ENCODE measurements around the gene MUC13.

MUC13 gene

GRCh38 chr3:124919756-124920155 lies 14.8 kb downstream of the MUC13 start:
- Histone ChIP-seq H3K36me3 (ENCODE audit: insufficient read depth, insufficient read length, low read length) (no peaks in the 10 kb centered on the region), H3K4me3 (ENCODE audit: insufficient read length, low read depth) (no peak overlapping the region), H3K9me3 (ENCODE audit: insufficient read depth, low read length) (no peaks in the 10 kb centered on the region), H3K27me3 (ENCODE audit: insufficient read depth, insufficient read length) (no peaks in the 10 kb centered on the region), H3K9ac (ENCODE audit: insufficient read length, low read depth) (no peak overlapping the region), H3K4me1 (ENCODE audit: insufficient read depth, insufficient read length) (no peaks in the 10 kb centered on the region)
- DNase-seq (ENCODE audit: low read depth, low spot score), result no peak
- no peak for TF ChIP-seq SUZ12 (IDR thresholded peaks at IDR 0.05; ENCODE audit: extremely low read depth, insufficient read depth, insufficient read length)
- TF ChIP-seq YY1 (IDR thresholded peaks at IDR 0.05; ENCODE audit: insufficient read depth, insufficient read length), result no peak

DNA sequence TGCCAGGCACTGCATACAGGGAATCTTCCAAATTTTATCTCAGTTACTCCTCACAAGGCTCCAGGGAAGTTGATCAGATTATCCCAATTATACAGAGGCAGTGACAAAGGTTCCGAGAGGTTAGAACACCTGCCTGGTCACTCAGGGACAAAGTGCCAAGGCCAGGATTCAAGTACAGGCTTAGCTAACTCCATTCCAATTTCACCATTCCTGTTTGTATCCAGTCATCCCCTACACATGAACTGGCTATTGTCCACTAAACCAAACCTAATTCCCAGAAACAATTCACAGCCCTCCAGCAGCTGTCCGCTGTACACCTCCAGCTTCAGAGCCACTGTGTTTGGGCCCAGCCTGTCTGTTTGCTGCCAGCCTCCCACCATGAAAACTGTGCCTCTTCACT lies 16.0 kb downstream of the MUC13 start:
- TF ChIP-seq YY1 (IDR thresholded peaks at IDR 0.05; ENCODE audit: insufficient read depth, insufficient read length) (no peak), SUZ12 (IDR thresholded peaks at IDR 0.05; ENCODE audit: extremely low read depth, insufficient read depth, insufficient read length) (no peak), ZNF274 (IDR thresholded peaks at IDR 0.05; ENCODE audit: low read depth, low read length) (no peak)
- no peaks in the 10 kb centered on the region for H3K27me3 ChIP-seq (ENCODE audit: insufficient read depth, insufficient read length)
- no peaks in the 10 kb centered on the region for H3K36me3 ChIP-seq (ENCODE audit: insufficient read depth, insufficient read length, low read length)
- no peak overlapping the region for H3K9ac ChIP-seq (ENCODE audit: insufficient read length, low read depth)
- H3K4me1 ChIP-seq (ENCODE audit: insufficient read depth, insufficient read length), result no peaks in the 10 kb centered on the region
- H3K4me3 ChIP-seq (ENCODE audit: insufficient read length, low read depth), result no peak overlapping the region
- no peaks in the 10 kb centered on the region for H3K9me3 ChIP-seq (ENCODE audit: insufficient read depth, low read length)
- DNase-seq (ENCODE audit: low read depth, low spot score), result no peak

GRCh38 chr3:124916837-124917409 lies 17.6 kb downstream of the MUC13 start:
- Histone ChIP-seq H3K36me3 (ENCODE audit: insufficient read depth, insufficient read length, low read length) (no peaks in the 10 kb centered on the region), H3K4me3 (ENCODE audit: insufficient read length, low read depth) (no peak overlapping the region), H3K27me3 (ENCODE audit: insufficient read depth, insufficient read length) (no peaks in the 10 kb centered on the region), H3K9ac (ENCODE audit: insufficient read length, low read depth) (no peak overlapping the region), H3K9me3 (ENCODE audit: insufficient read depth, low read length) (no peaks in the 10 kb centered on the region), H3K4me1 (ENCODE audit: insufficient read depth, insufficient read length) (no peaks in the 10 kb centered on the region)
- no peak for DNase-seq (ENCODE audit: low read depth, low spot score)
- no peak for TF ChIP-seq SUZ12 (IDR thresholded peaks at IDR 0.05; ENCODE audit: extremely low read depth, insufficient read depth, insufficient read length)
- TF ChIP-seq ZNF274 (IDR thresholded peaks at IDR 0.05; ENCODE audit: low read depth, low read length), result no peak
- no peak for TF ChIP-seq YY1 (IDR thresholded peaks at IDR 0.05; ENCODE audit: insufficient read depth, insufficient read length)

- no peaks in the 10 kb centered on the region for H3K4me1 ChIP-seq (ENCODE audit: insufficient read depth, insufficient read length)
- TF ChIP-seq YY1 (IDR thresholded peaks at IDR 0.05; ENCODE audit: insufficient read depth, insufficient read length) (no peak), SUZ12 (IDR thresholded peaks at IDR 0.05; ENCODE audit: extremely low read depth, insufficient read depth, insufficient read length) (no peak), ZNF274 (IDR thresholded peaks at IDR 0.05; ENCODE audit: low read depth, low read length) (no peak)
- no peak for DNase-seq (ENCODE audit: low read depth, low spot score)
- H3K9ac ChIP-seq (ENCODE audit: insufficient read length, low read depth), result no peak overlapping the region
- H3K9me3 ChIP-seq (ENCODE audit: insufficient read depth, low read length), result no peaks in the 10 kb centered on the region
- H3K36me3 ChIP-seq (ENCODE audit: insufficient read depth, insufficient read length, low read length), result no peaks in the 10 kb centered on the region
- no peaks in the 10 kb centered on the region for H3K27me3 ChIP-seq (ENCODE audit: insufficient read depth, insufficient read length)
- no peak overlapping the region for H3K4me3 ChIP-seq (ENCODE audit: insufficient read length, low read depth)
These were observed 19.3 kb downstream of the MUC13 start for GRCh38 chr3:124915254-124915653.

DNA sequence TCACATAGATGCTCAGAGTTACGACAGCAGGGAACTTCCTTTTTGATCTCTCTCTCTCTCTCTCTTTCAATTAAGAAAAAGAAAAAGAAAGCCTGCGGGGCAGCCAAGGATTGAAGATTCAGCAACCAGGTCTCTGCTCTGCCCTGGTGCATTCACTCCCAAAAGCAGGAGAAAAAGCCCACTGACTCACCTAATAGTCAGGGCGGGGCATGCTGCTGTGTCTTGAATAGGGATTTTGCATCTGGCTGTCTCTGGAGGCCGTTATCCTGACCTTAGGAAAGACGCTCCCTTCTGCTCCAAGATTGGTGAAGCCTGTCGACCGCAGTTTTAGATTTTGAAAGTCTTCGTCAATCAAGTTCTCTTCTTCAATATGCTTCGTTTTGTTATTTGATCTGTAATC lies 26.6 kb downstream of the MUC13 start:
- DNase-seq (ENCODE audit: low read depth, low spot score), result peak; percentile 47
- H3K9me3 ChIP-seq (ENCODE audit: insufficient read depth, low read length), result no peaks in the 10 kb centered on the region
- TF ChIP-seq YY1 (IDR thresholded peaks at IDR 0.05; ENCODE audit: insufficient read depth, insufficient read length), result no peak
- no peak for TF ChIP-seq ZNF274 (IDR thresholded peaks at IDR 0.05; ENCODE audit: low read depth, low read length)
- TF ChIP-seq SUZ12 (IDR thresholded peaks at IDR 0.05; ENCODE audit: extremely low read depth, insufficient read depth, insufficient read length), result no peak
- no peak overlapping the region for H3K9ac ChIP-seq (ENCODE audit: insufficient read length, low read depth)
- H3K4me3 ChIP-seq (ENCODE audit: insufficient read length, low read depth), result no peak overlapping the region
- no peaks in the 10 kb centered on the region for H3K4me1 ChIP-seq (ENCODE audit: insufficient read depth, insufficient read length)
- no peaks in the 10 kb centered on the region for H3K27me3 ChIP-seq (ENCODE audit: insufficient read depth, insufficient read length)
- no peaks in the 10 kb centered on the region for H3K36me3 ChIP-seq (ENCODE audit: insufficient read depth, insufficient read length, low read length)

DNA sequence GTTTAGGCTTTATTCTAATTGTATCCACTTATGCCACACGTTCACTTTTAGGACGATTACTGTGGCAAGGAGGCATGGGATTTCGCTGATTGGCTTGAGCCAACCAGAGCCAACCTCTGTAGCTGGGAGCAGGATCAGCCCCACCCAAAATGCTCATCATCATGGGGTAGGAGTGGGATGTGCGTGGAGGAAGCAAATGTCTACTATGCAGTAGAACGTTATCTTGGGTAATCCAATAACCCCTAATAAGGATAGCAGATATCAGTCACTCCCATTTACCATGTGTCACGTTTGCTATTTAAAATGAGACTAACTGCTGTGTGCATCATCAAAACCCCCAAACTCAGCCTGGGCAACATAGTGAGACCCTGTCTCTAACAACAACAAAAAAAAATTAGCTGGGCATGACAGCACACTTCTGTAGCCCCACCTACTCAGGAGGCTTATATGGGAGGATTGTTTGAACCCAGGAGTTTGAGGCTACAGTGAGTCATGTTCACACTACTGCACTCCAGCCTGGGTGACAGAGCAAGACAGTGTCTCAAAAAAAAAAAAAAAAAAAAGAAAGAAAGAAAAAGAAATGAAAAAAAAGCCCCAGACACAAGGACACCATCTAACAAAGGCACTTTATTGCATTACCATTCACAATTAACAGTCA lies 29.6 kb downstream of the MUC13 start:
- H3K27me3 ChIP-seq (ENCODE audit: insufficient read depth, insufficient read length), result no peaks in the 10 kb centered on the region
- DNase-seq (ENCODE audit: low read depth, low spot score), result no peak
- H3K4me3 ChIP-seq (ENCODE audit: insufficient read length, low read depth), result no peak overlapping the region
- no peaks in the 10 kb centered on the region for H3K4me1 ChIP-seq (ENCODE audit: insufficient read depth, insufficient read length)
- TF ChIP-seq ZNF274 (IDR thresholded peaks at IDR 0.05; ENCODE audit: low read depth, low read length), result no peak
- no peak for TF ChIP-seq SUZ12 (IDR thresholded peaks at IDR 0.05; ENCODE audit: extremely low read depth, insufficient read depth, insufficient read length)
- TF ChIP-seq YY1 (IDR thresholded peaks at IDR 0.05; ENCODE audit: insufficient read depth, insufficient read length), result no peak
- H3K9me3 ChIP-seq (ENCODE audit: insufficient read depth, low read length), result no peaks in the 10 kb centered on the region
- no peak overlapping the region for H3K9ac ChIP-seq (ENCODE audit: insufficient read length, low read depth)
- H3K36me3 ChIP-seq (ENCODE audit: insufficient read depth, insufficient read length, low read length), result no peaks in the 10 kb centered on the region

- no peak for TF ChIP-seq YY1 (IDR thresholded peaks at IDR 0.05; ENCODE audit: insufficient read depth, insufficient read length)
- no peak for TF ChIP-seq SUZ12 (IDR thresholded peaks at IDR 0.05; ENCODE audit: extremely low read depth, insufficient read depth, insufficient read length)
- TF ChIP-seq ZNF274 (IDR thresholded peaks at IDR 0.05; ENCODE audit: low read depth, low read length), result no peak
- Histone ChIP-seq H3K4me1 (ENCODE audit: insufficient read depth, insufficient read length) (no peaks in the 10 kb centered on the region), H3K36me3 (ENCODE audit: insufficient read depth, insufficient read length, low read length) (no peaks in the 10 kb centered on the region), H3K9me3 (ENCODE audit: insufficient read depth, low read length) (no peaks in the 10 kb centered on the region), H3K4me3 (ENCODE audit: insufficient read length, low read depth) (no peak overlapping the region), H3K9ac (ENCODE audit: insufficient read length, low read depth) (no peak overlapping the region), H3K27me3 (ENCODE audit: insufficient read depth, insufficient read length) (no peaks in the 10 kb centered on the region)
- DNase-seq (ENCODE audit: low read depth, low spot score), result no peak
These were observed 30.4 kb downstream of the MUC13 start for GRCh38 chr3:124903896-124904834.
